Stimulated activated naive CD4-positive, alpha-beta T cell treated with Interleukin-2 at 50 U/mL for 16 hours (primary cell): Measurements from ENCODE around the gene IFTAP.

Source experiments
- DNase-seq: peaks from one replicate; lab custom pipeline; 2025; lab: John Stamatoyannopoulos, UW

IFTAP gene

DNA sequence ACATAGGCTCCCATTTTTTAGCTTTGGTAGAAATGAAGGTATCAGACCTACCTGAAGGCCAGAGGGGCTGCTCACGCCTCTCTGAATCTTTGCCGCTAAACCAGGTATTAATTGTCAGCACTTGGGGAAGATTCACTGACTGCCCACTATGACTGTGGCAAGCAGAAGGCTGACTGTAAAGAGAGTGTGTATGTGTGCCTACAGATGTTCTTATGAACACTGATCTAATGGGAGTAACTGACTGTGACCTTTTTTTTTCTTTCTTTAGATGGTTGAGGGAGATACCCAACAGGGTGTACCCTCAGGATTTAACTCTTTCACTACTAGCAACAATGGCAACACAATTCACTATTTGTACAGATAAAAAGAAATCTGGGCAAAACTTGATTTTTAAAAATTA, 3.7 kb downstream of the IFTAP start, which contains the start of gene RAG2:
TSS of gene RAG2 (minus strand) at position 186 of the 400 bp plus-strand sequence. CDS start 4,068 bp downstream, outside the sequence.
- DNase-seq = no peak

- no peak for DNase-seq
Observed at GRCh38 chr11:36600180-36600579, 5.9 kb downstream of the IFTAP start.

- no peak for DNase-seq
Observed at GRCh38 chr11:36601155-36601554, 6.9 kb downstream of the IFTAP start.

GRCh38 chr11:36602135-36602534, 7.8 kb downstream of the IFTAP start:
- DNase-seq = no peak

- no peak for DNase-seq
Observed at GRCh38 chr11:36605221-36606216, 11.2 kb downstream of the IFTAP start.

DNA sequence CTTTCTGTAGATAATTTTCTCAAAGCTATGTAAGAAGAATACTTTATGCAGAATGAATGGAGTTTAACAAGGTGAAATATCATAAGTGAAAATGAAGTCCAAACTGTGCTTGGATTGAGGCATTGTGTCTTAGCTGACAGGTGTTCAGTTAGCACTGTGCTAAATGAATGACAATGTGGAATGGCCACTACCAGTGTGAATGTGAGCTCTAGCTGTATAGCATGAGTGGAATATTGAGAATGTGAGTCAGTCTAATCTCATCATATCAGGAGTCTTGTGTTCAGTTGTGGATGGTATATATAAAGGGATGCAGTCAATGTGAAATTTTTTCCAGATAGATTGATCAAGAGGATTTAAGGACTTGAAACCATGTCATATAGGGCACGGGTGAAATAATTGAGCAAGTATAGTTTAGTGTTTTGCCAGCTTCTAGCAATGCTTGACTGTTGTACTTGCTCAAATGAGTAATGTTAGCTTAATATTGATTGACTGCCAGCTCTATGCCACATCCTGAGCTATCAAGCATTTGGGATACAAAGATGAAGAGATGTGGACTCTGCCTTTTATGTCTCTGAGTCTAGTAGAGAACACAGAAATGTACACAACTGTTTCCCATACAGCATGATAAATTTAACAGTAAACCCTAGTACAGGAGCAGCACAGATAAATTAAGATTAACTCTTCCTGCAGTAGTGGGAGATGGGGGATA, 14.3 kb downstream of the IFTAP start:
- no peak for DNase-seq

DNA sequence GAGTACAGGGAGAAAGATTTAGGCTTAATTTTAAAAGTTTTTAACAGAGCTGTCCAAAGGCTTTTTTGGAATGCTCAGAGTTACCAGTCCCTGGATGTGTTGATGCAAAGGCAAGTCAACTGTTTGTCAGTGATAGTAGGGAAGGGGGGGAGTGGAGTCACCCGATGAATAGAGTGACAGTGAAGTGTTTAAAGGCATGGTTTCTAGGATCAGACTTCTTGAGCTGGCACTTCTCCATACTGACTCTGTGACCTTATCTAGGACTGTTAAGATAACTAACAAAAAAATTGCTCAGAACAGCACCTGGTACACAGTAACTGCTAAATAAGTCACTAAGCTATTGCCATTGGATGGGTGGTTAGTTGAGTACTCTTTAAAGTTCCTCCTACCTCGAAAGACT, 15.1 kb downstream of the IFTAP start:
- no peak for DNase-seq

DNA sequence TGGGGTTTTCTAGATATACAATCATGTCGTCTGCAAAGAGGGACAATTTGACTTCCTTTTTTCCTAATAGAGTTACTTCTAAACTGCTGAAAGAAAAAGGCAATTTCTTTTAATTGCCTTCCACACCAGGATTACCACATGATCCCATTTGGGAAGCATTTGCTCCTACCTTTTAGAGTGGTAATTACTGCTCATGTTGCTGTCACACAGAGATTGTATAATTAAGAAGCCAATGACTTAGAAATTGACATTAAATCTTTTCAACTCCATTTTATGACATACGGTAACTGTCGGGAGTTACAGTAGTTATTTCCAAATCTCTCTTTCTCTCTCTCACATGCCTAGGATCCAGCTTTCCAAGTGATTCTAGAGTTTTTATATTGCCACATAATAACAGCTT, 21.5 kb downstream of the IFTAP start:
- DNase-seq = no peak

GRCh38 chr11:36617543-36618362, 23.5 kb downstream of the IFTAP start:
- no peak for DNase-seq

DNA sequence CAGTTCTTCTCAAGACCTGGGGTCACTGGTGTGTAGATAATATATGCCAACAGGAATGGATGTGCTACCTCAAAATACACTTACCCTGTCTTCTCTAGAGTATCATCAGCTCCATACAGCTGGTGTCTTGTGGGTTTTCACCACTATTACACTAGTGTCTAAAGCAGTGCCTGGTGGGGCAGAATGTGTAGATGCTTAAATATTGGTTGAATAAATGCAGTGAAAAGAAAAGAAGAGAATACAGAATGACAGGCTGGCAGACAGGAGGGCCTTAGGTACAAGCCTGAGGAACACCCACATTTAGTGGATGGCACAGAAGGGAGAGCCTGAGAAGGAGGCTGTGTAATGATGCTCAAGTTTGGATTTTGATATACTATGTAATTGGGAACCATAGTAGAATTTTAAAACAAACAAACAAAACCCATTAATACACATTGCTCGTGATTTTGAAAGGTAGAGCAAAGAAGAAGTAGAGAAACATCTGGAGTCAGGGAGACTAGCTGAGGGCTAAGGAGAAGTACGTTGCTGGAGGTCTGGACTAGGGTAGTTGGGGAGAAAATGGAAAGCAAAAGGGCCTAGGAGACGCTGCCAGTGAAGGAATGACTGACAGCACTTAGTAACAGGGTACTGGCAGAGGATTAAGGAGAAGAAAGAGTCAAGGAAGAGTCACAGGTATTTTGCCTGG, 24.2 kb downstream of the IFTAP start:
- no peak for DNase-seq

DNA sequence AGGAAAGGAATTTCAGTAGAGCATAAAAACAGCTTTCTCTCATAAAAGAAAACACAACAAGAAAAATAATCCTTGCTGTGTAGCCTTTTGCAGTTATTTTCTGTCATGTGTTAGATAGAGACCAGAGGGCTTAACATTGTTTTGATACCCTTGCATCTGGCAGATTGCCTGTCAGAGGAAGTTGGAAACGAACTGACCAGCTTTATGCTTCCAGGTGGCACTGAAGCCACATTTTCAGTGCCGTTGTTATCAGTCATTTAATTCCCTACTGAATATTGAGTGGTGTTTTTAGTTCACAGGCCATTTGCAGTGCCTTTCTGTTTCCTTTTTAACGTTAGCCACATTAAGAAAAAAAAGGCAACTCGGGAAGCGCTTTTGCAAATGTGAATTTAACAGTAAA, 25.2 kb downstream of the IFTAP start:
- no peak for DNase-seq

GRCh38 chr11:36620246-36620645, 25.9 kb downstream of the IFTAP start:
- DNase-seq = no peak

- DNase-seq = no peak
Observed at GRCh38 chr11:36622431-36623136, 28.3 kb downstream of the IFTAP start.

DNA sequence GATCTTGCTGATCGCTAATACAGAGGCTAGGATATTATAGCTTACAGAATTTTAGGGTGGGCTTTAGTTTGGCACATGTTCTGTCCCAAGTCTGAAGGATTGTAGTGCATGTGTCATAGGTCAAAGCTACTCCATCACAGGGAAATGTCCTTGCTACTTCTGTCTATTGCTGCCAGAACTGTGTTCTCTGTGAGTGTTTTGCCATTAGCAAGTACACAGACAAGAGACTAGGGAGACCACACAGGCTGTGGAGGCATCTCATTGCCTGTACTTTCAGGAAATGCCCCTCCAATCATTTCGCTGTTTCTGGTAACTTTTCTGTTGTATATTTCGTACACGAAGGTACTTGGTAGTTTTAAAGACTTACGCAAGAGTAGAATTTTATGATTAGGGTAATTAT, 29.2 kb downstream of the IFTAP start:
- no peak for DNase-seq

DNA sequence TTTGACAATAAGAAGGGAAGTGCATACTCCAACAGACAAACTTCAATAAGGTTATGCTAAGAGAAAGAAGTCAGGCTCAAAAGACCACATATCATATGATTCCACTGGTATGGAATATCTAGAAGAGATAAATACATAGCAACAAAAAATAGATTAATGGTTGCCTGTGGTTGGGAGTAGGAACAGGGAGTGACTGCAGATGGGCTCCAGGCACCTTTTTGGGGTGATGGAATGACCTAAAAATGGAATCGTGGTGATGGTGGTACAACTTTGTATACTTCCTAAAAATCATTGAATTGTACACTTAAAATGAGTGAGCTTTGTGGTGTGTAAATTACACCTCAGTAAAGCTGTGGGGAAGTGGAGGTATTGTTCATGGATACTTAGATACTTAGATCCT, 32.7 kb downstream of the IFTAP start:
- no peak for DNase-seq

DNA sequence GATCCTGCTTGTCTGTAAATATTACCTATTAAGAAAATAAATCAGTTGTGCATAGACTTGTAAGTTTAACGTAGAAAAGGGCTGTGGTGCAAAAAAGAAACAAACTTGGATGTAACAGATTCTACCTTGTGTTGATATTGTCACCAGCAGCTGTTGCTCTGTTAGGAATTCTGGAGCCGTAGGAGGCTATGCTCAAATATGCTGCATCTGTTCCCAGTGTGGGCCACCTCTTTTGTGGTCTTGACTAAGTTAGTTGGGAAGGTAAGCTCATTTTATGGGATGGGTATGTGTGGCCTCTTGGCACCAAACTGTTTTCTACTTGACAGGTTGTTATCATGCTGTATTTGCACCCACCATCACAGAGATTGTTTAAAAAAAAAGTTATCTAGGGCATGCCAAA, 33.2 kb downstream of the IFTAP start:
- DNase-seq = no peak

GRCh38 chr11:36628141-36628540, 33.8 kb downstream of the IFTAP start:
- DNase-seq = no peak

DNA sequence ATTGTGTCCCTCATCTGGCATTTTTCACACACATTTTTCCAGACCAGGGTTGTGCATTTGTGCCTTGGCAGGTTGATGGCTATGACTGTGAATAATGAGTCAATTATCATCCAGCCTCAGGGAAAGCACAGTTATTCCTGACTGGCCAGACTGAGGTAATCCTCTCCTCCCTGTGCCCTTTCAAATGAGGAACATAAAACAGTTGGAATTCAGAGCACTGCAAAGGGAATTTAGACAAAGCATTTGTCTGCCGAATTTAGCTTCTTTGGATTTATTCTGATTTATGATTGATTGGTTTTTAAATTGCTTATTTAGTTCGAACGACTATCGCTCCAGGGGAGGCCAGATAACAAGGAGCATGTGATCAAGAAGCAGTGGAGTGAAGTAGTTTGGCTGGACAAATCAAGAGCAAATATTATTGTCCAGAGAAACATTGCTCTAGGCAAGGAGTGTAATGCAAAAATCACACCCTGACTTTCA, 34.5 kb downstream of the IFTAP start:
- no peak for DNase-seq

GRCh38 chr11:36631774-36632173, 37.5 kb downstream of the IFTAP start:
- no peak for DNase-seq

- DNase-seq = no peak
Observed at GRCh38 chr11:36635066-36635862, 41.0 kb downstream of the IFTAP start.
